GM12878 (cell line): Measurements from ENCODE around the gene B4GALT5. TPM values are rescaled to one million over a fixed set of nuclear protein-coding genes. Genes with fewer than 3 reads are reported as not detected.

Experiments
- ATAC-seq: fragments of 200-7000 bp; cut with Tn5 transposase; 3 replicates; pipeline ENCODE4 v1.9.1; 2020; ENCODE audit warnings: mild to moderate bottlenecking, moderate library complexity
- BruUV-seq: library from RNA; stranded (reverse); fragments of 400-500 nt; replicated peaks from 2 replicates; lab custom pipeline; 2021; lab: Mats Ljungman, UMichigan
- CTCF ChIA-PET: fragments of 300-600 bp; sonication (Branson Sonifier 250); formaldehyde crosslinking; extraction: SDS; loops from one replicate; lab custom pipeline; 2021; ENCODE audit warnings: inconsistent platforms; lab: Yijun Ruan, JAX
- POLR2A ChIA-PET: fragments of 350-600 bp; formaldehyde crosslinking; extraction: SDS; loops from one replicate; lab custom pipeline; 2021; ENCODE audit warnings: inconsistent platforms; lab: Charles Lee
- RAD21 ChIA-PET: fragments of 300-600 bp; sonication (Branson Sonifier 250); formaldehyde crosslinking; loops from one replicate; lab custom pipeline; 2023; ENCODE audit warnings: antibody characterized with exemption; ENCODE audit not compliant: unreplicated experiment; lab: Charles Lee
- SMC1A ChIA-PET: fragments of 300-600 bp; sonication (Branson Sonifier 250); formaldehyde crosslinking; loops from one replicate; lab custom pipeline; 2023; ENCODE audit not compliant: unreplicated experiment, uncharacterized antibody; lab: Charles Lee
- DNase-seq: peaks from one replicate; pipeline ENCODE4 v3.0.0-alpha.2; 2011; ENCODE audit warnings: low read depth, low spot score
- FAIRE-seq: peaks from 3 replicates; lab custom pipeline; 2011; peaks lifted over from hg19 to GRCh38; lab: Jason Lieb, UNC
- H2AFZ ChIP-seq: 2 replicates; pipeline ENCODE4 v1.6.0; 2011; ENCODE audit warnings: low read depth, low read length, control low read depth; ENCODE audit not compliant: control insufficient read depth
- H3K27ac ChIP-seq: 2 replicates; pipeline ENCODE4 v1.5.1; 2011; ENCODE audit warnings: control low read depth; ENCODE audit not compliant: control insufficient read depth, insufficient read depth
- H3K27me3 ChIP-seq, 2 experiments: replicated peaks in 1 of 2; 2 replicates each; pipeline versions ENCODE4 v1.6.0 to v1.6.1; 2011; ENCODE audit warnings: low read length in 1 of 2; ENCODE audit not compliant: control insufficient read depth in 2 of 2, insufficient read depth in 2 of 2
- H3K36me3 ChIP-seq, 2 experiments: 2 replicates each; pipeline ENCODE4 v1.5.1; 2011; ENCODE audit warnings: low read length in 1 of 2; ENCODE audit not compliant: control insufficient read depth in 2 of 2, insufficient read depth in 2 of 2
- H3K4me1 ChIP-seq: 2 replicates; pipeline ENCODE4 v1.6.1; 2011; ENCODE audit warnings: mild to moderate bottlenecking, low read length, moderate library complexity, mixed read lengths; ENCODE audit not compliant: control insufficient read depth, insufficient read depth
- H3K4me2 ChIP-seq: 2 replicates; pipeline ENCODE4 v1.6.0; 2011; ENCODE audit warnings: control low read depth; ENCODE audit not compliant: control insufficient read depth, insufficient read depth
- H3K4me3 ChIP-seq: fragments of 200-600 bp; sonication (generic); 2 replicates; pipeline ENCODE4 v1.5.1; 2016
- H3K79me2 ChIP-seq: 2 replicates; pipeline ENCODE4 v1.6.0; 2011; ENCODE audit warnings: low read length; ENCODE audit not compliant: control insufficient read depth, insufficient read depth
- H3K9ac ChIP-seq: 2 replicates; pipeline ENCODE4 v1.8.0; 2011; ENCODE audit warnings: low read length, control low read depth, mixed read lengths; ENCODE audit not compliant: control insufficient read depth, insufficient read depth
- H3K9me3 ChIP-seq: replicated peaks from 3 replicates; pipeline ENCODE4 v1.5.1; 2011; ENCODE audit warnings: mild to moderate bottlenecking, low read length; ENCODE audit not compliant: control insufficient read depth, insufficient read depth
- H4K20me1 ChIP-seq: 2 replicates; pipeline ENCODE4 v1.6.0; 2011; ENCODE audit not compliant: control insufficient read depth, insufficient read depth
- ATF2 ChIP-seq: IDR thresholded peaks from 2 replicates; pipeline ENCODE4 v1.6.1; 2012; ENCODE audit warnings: low read length, inconsistent platforms
- ATF7 ChIP-seq: fragments of 450-650 bp; IDR thresholded peaks from 2 replicates; pipeline ENCODE4 v1.6.1; 2016; ENCODE audit warnings: low read depth, mild to moderate bottlenecking
- CREB1 ChIP-seq: IDR thresholded peaks from 2 replicates; pipeline ENCODE4 v1.6.1; 2012; ENCODE audit warnings: low read depth, mild to moderate bottlenecking, inconsistent platforms
- CREM ChIP-seq: IDR thresholded peaks from 2 replicates; pipeline ENCODE4 v1.6.1; 2014; ENCODE audit warnings: antibody characterized with exemption, low read depth
- EED ChIP-seq: sonication (generic); IDR thresholded peaks from 2 replicates; pipeline ENCODE4 v1.6.1; 2016; ENCODE audit warnings: antibody characterized with exemption, low read depth
- ESRRA ChIP-seq: IDR thresholded peaks from 2 replicates; pipeline ENCODE4 v1.6.1; 2012; ENCODE audit warnings: mild to moderate bottlenecking, low read length, improper control_type of control experiment
- MTA2 ChIP-seq: fragments of 450-650 bp; IDR thresholded peaks from 2 replicates; pipeline ENCODE4 v1.6.1; 2016; ENCODE audit warnings: low read depth, mild to moderate bottlenecking, moderate library complexity
- NFYB ChIP-seq: IDR thresholded peaks from 2 replicates; pipeline ENCODE4 v1.6.1; 2011; ENCODE audit warnings: low read depth, mild to moderate bottlenecking, low read length, improper control_type of control experiment, moderate library complexity; ENCODE audit not compliant: insufficient read depth
- NR2C1 ChIP-seq: fragments of 450-650 bp; IDR thresholded peaks from 2 replicates; pipeline ENCODE4 v1.6.1; 2017; ENCODE audit warnings: antibody characterized with exemption, mild to moderate bottlenecking, moderate library complexity
- WRNIP1 ChIP-seq: IDR thresholded peaks from 2 replicates; pipeline ENCODE4 v1.6.1; 2011; ENCODE audit warnings: low read depth, low read length, improper control_type of control experiment, borderline replicate concordance
- WGBS: methylation state at CpG from one replicate; pipeline ENCODE4 v1.1.6; 2016; ENCODE audit warnings: low lambda C conversion rate; ENCODE audit not compliant: insufficient replicate concordance, insufficient coverage; ENCODE audit errors: missing lambda C conversion rate; 5-methylcytosine and 5-hydroxymethylcytosine counted together
- in situ Hi-C: fragments of 300-500 bp; cut with MboI; formaldehyde crosslinking; loops from 9 replicates; pipeline ENCODE4 v1.14.3; 2018; ENCODE audit warnings: mixed read lengths
- intact Hi-C: fragments of 100-400 bp; cut with micrococcal nuclease; formaldehyde crosslinking; loops from one replicate; pipeline ENCODE4 v1.14.2; 2022; ENCODE audit not compliant: unreplicated experiment
- polyA plus RNA-seq, 11 experiments: library from polyadenylated mRNA; depleted of rRNA in 4 of 11; unstranded in 6 of 11; stranded (reverse) in 5 of 11; fragments of >200 nt; fragmentation: Nextera tagmentation in 4 of 11; fragmentation: Illumina TruSeq in 1 of 11; extraction: Ambion mirVana in 4 of 11; extraction: Trizol in 1 of 11; gene quantifications; 1 replicate in 1 of 11; 2 replicates in 10 of 11; pipeline versions ENCODE4 v1.2.1 to v1.2.3, GENCODE V29; 2011 to 2016; ENCODE audit warnings: inconsistent platforms in 2 of 11, missing spikeins in 2 of 11, low read depth in 1 of 11
- total RNA-seq, 4 experiments: library from RNA; depleted of rRNA in 3 of 4; stranded (reverse); fragments of >200 nt in 3 of 4; fragmentation: Illumina TruSeq in 1 of 4; extraction: Trizol in 1 of 4; gene quantifications; 2 replicates each; pipeline versions ENCODE4 v1.2.1 to v1.2.3, GENCODE V29; 2013 to 2021
- TF ChIP-seq, protein P1 (sequence below): fragments of 450-650 bp; IDR thresholded peaks from 2 replicates; pipeline ENCODE4 v1.6.1; 2016; ENCODE audit warnings: mild to moderate bottlenecking

Gene B4GALT5
- total and polyA plus RNA-seq, 10 of the 15 experiments (the other 5 are each of a cell fraction or from before 2014, with no cell fraction given): 2.0 to 55.5 (median 20.2) TPM

- Histone ChIP-seq H3K79me2 (no peaks in the 10 kb centered on the region), H3K36me3 (peaks cover 17 to 18% of the 10 kb centered on the region in 2 experiments), H3K9ac (no peak overlapping the region), H3K27ac (no peak overlapping the region), H3K27me3 (no peaks in the 10 kb centered on the region), H3K4me2 (no peak overlapping the region), H3K4me3 (no peak overlapping the region), H3K9me3 (peaks cover under 1% of the 10 kb centered on the region; the same call in 2 of the 3 replicates), H2AFZ (no peak overlapping the region), H4K20me1 (no peaks in the 10 kb centered on the region), H3K4me1 (peaks cover 34% of the 10 kb centered on the region)
- ChIA-PET CTCF (interaction anchor here (1.6 to 3.6 kb wide), 2 partner anchors 23 to 213 kb away, joined by 7 to 16 read pairs; no protein-coding TSS in a partner anchor), POLR2A (interaction anchor here (0.6 to 0.9 kb wide), 2 partner anchors 13 to 143 kb away, joined by 3 to 6 read pairs; no protein-coding TSS in a partner anchor), SMC1A (interaction anchor here (0.9 to 11.1 kb wide), 6 partner anchors 12 to 94 kb away, joined by 3 to 110 read pairs (median 4); no protein-coding TSS in a partner anchor), RAD21 (interaction anchor here (0.6 to 1.3 kb wide), 4 partner anchors 13 to 277 kb away, joined by 3 to 4 read pairs (median 3); no protein-coding TSS in a partner anchor)
- no TSS peak for BruUV-seq
- 77% methylated on average over 4 of the region's 4 CpGs for WGBS
- DNase-seq (no peak), ATAC-seq (no peak), FAIRE-seq (no peak)
- TF ChIP-seq CREM (0 out of 2 replicates have a peak, but pooled peaks have one; percentile 3), ESRRA (no peak), CREB1 (0 out of 2 replicates have a peak, but pooled peaks have one; percentile 11)
- in situ Hi-C loops: no loop called here
- intact Hi-C loops: loop anchor here (5.0 kb wide), 1 partner anchor 74 kb away; no protein-coding TSS in a partner anchor
Observed at GRCh38 chr20:49633643-49634042, 80.0 kb downstream of the B4GALT5 start.

- ChIA-PET POLR2A (interaction anchor here (0.6 to 1.0 kb wide), 4 partner anchors 23 to 143 kb away, joined by 3 to 6 read pairs (median 3); no protein-coding TSS in a partner anchor), RAD21 (interaction anchor here (0.6 to 1.5 kb wide), 3 partner anchors 12 to 276 kb away, joined by 3 to 5 read pairs (median 4); no protein-coding TSS in a partner anchor), SMC1A (interaction anchor here (0.9 to 11.1 kb wide), 10 partner anchors 11 to 93 kb away, joined by 3 to 110 read pairs (median 4); no protein-coding TSS in a partner anchor), CTCF (interaction anchor here (1.5 to 3.6 kb wide), 4 partner anchors 22 to 213 kb away, joined by 3 to 16 read pairs (median 5); no protein-coding TSS in a partner anchor)
- H3K4me1 ChIP-seq: peaks cover 36% of the 10 kb centered on the region
- H3K27me3 ChIP-seq: no peaks in the 10 kb centered on the region
- H3K27ac ChIP-seq: no peak overlapping the region
- H3K4me3 ChIP-seq: no peak overlapping the region
- in situ Hi-C loops (no loop called here), intact Hi-C loops (loop anchor here (5.0 kb wide), 1 partner anchor 74 kb away; no protein-coding TSS in a partner anchor)
- WGBS: 95% methylated on average over 5 of the region's 5 CpGs
- H3K4me2 ChIP-seq: no peak overlapping the region
- H3K79me2 ChIP-seq: no peaks in the 10 kb centered on the region
- no TSS peak for BruUV-seq
- no peak for DNase-seq
- H3K9me3 ChIP-seq: peaks cover 3% of the 10 kb centered on the region; the same call in 2 of the 3 replicates
- no peak for FAIRE-seq
- H3K9ac ChIP-seq: no peak overlapping the region
- peaks cover 17 to 18% of the 10 kb centered on the region in 2 experiments for H3K36me3 ChIP-seq
- no peak for ATAC-seq
- H4K20me1 ChIP-seq: no peaks in the 10 kb centered on the region
- no peak overlapping the region for H2AFZ ChIP-seq
- no peak for TF ChIP-seq WRNIP1
- TF ChIP-seq, protein P1, sequence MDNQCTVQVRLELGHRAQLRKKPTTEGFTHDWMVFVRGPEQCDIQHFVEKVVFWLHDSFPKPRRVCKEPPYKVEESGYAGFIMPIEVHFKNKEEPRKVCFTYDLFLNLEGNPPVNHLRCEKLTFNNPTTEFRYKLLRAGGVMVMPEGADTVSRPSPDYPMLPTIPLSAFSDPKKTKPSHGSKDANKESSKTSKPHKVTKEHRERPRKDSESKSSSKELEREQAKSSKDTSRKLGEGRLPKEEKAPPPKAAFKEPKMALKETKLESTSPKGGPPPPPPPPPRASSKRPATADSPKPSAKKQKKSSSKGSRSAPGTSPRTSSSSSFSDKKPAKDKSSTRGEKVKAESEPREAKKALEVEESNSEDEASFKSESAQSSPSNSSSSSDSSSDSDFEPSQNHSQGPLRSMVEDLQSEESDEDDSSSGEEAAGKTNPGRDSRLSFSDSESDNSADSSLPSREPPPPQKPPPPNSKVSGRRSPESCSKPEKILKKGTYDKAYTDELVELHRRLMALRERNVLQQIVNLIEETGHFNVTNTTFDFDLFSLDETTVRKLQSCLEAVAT: peak; percentile 92
- no peak for TF ChIP-seq NR2C1
- TF ChIP-seq ATF2: no peak
- no peak for TF ChIP-seq ATF7
- TF ChIP-seq NFYB: no peak
- no peak for TF ChIP-seq EED
- no peak for TF ChIP-seq MTA2
Observed at GRCh38 chr20:49633023-49633422, 80.7 kb downstream of the B4GALT5 start.
